Upper lobe of right lung (tissue), 1 donor: ENCODE results near the gene DUS1L. TPM values are rescaled to one million over a fixed set of nuclear protein-coding genes. Genes with fewer than 3 reads are reported as not detected.

ENCODE experiments used
- ATAC-seq: fragments of 200-7000 bp; cut with Tn5 transposase; one replicate; pipeline ENCODE4 v1.9.1; 2020; ENCODE audit warnings: mild to moderate bottlenecking, moderate library complexity
- DNase-seq: peaks from one replicate; pipeline ENCODE4 v3.0.0-alpha.2; 2020
- H3K27ac ChIP-seq: fragments of 200-600 bp; one replicate; pipeline ENCODE4 v1.8.0; 2022
- H3K27me3 ChIP-seq: fragments of 200-600 bp; one replicate; pipeline ENCODE4 v1.8.0; 2022; ENCODE audit warnings: mild to moderate bottlenecking
- H3K36me3 ChIP-seq: fragments of 200-600 bp; one replicate; pipeline ENCODE4 v1.8.0; 2022
- H3K4me1 ChIP-seq: fragments of 200-600 bp; one replicate; pipeline ENCODE4 v1.8.0; 2022
- H3K4me3 ChIP-seq: fragments of 200-600 bp; one replicate; pipeline ENCODE4 v1.8.0; 2022; ENCODE audit warnings: mild to moderate bottlenecking
- H3K9me3 ChIP-seq: fragments of 200-600 bp; one replicate; pipeline ENCODE4 v1.8.0; 2022
- CTCF ChIP-seq: fragments of 200-600 bp; IDR thresholded peaks from one replicate; pipeline ENCODE4 v1.8.0; 2022; ENCODE audit warnings: antibody characterized with exemption
- intact Hi-C: fragments of 100-400 bp; cut with DNase I; formaldehyde crosslinking; loops from one replicate; pipeline ENCODE4 v1.11.0; 2022
- total RNA-seq: library from RNA; stranded (reverse); fragmentation: NEBNext Ultra II Directional; extraction: Animal tissue kit (Norgen Biotek cat#: 25700); gene quantifications from one replicate; pipeline ENCODE4 v1.2.1, GENCODE V29; 2021
- donor health status: DM: no; HTN: yes; CAD: no; lungs with severe emphysema.

DUS1L gene
- total RNA-seq, 1 donor from 2014 or later, result 82.4 TPM

DNA sequence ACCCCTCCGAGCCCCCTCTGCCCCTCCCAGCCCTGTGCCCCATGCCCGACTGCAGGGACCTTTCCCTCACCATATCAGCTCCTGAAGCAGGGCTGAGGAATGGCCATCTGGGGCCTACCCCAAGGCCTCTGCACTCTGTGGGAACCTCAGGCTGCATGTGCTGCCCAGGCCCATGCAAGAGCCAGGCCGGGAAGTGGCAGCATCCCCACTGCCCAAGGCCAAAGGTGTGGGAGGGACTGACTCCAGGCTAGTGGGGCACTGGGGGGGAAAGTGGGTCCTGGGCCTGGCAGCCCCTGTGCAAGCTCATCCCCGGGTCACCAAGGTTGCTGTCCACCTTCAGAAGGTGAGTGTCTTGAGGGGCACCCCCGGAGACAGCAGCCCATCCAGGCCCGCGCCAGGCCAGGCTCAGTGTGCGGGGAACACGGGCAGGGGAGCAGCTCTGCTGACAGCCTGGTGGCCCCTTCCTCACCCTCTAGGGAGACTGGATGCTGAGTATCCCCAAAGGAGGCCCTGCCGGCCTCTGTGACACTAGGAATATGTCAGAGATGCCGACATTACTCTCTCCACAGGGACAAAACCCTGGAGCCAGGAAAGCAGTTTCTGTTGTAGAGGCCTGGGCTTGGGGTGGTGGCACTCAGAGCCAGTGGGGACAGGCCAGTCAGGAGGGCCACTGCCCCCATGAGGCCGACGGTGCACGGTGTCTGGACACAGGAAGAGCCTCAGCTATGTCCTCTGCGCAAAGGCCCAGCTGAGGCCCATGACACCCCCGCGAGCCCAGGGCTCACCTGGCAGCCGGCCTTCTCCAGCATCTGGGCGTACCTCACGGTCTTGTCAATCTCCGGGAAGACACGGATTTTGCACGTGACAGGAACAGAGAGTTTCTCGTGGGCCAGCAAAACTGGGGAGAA, 3.3 kb downstream of the DUS1L start:
- Histone ChIP-seq H3K4me1 (peaks cover 15% of the 10 kb centered on the region), H3K27me3 (no peaks in the 10 kb centered on the region), H3K27ac (no peak overlapping the region), H3K36me3 (peaks cover 45% of the 10 kb centered on the region), H3K4me3 (no peak overlapping the region), H3K9me3 (no peaks in the 10 kb centered on the region)
- DNase-seq (no peak), ATAC-seq (no peak)
- intact Hi-C loops, result no loop called here
- no peak for TF ChIP-seq CTCF

DNA sequence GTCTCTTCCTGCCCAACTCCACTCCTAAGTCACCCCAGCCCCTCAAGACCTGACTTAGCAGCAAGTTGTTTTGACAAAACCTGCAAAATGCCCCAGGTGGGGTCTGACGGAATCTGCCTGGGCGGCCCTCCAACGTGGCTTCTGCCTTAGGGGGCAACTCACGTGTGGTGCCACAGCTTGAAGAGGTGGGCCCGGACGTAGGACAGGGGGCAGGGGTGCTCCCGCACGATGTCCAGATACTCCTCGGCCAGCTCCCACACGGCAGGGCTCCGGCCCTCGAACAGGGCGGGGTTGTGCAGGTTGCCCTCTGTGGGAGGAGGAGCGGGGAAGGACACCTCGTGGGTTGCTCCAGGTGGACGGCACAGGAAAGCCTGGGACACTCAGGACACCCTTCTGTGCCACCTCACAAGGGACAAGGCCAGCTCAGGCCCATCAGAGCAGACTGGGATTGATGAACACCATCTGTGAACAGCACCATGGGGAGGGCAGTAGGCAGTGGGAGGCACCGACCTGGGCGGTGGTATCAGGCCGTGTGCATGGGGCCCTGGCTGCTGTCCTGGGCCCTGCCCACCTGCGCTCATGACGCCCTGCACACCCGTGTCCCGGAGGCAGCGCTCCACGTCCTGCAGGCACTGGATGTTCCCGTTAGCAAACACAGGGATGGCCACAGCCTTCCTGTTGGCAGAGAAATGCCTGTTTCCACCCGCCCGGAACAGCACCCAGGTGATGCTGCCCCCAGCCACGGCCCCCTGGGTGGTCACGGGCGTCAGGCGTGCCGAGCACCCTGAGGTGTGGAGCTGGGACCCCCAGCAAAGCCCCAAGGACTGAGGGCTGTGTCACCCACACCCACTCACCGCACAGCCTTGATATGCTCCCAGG, 4.3 kb downstream of the DUS1L start:
- DNase-seq (no peak), ATAC-seq (no peak)
- Histone ChIP-seq H3K4me1 (peaks cover 13% of the 10 kb centered on the region), H3K36me3 (peaks cover 56% of the 10 kb centered on the region), H3K27ac (no peak overlapping the region), H3K27me3 (no peaks in the 10 kb centered on the region), H3K9me3 (no peaks in the 10 kb centered on the region), H3K4me3 (no peak overlapping the region)
- no peak for TF ChIP-seq CTCF
- intact Hi-C loops, result no loop called here

GRCh38 chr17:82060614-82061013, 5.0 kb downstream of the DUS1L start:
- Histone ChIP-seq H3K4me1 (peaks cover 9% of the 10 kb centered on the region), H3K9me3 (no peaks in the 10 kb centered on the region), H3K36me3 (peaks cover 62% of the 10 kb centered on the region), H3K4me3 (no peak overlapping the region), H3K27ac (no peak overlapping the region), H3K27me3 (no peaks in the 10 kb centered on the region)
- TF ChIP-seq CTCF, result no peak
- intact Hi-C loops, result no loop called here
- ATAC-seq, result no peak
- DNase-seq, result no peak

- no peak for DNase-seq
- H3K36me3 ChIP-seq, result peaks cover 68% of the 10 kb centered on the region
These were observed 5.6 kb downstream of the DUS1L start for GRCh38 chr17:82060001-82060380.

More at GRCh38 chr17:82060001-82060380, 5.6 kb downstream of the DUS1L start:
- TF ChIP-seq CTCF, result no peak
- no peak for ATAC-seq
- H3K27me3 ChIP-seq, result no peaks in the 10 kb centered on the region
- intact Hi-C loops, result no loop called here
- no peaks in the 10 kb centered on the region for H3K9me3 ChIP-seq
- peaks cover 8% of the 10 kb centered on the region for H3K4me1 ChIP-seq
- H3K4me3 ChIP-seq, result no peak overlapping the region
- H3K27ac ChIP-seq, result no peak overlapping the region
